Measurements from ENCODE around the gene CHMP4A. TPM values are rescaled to one million over a fixed set of nuclear protein-coding genes. Genes with fewer than 3 reads are reported as not detected.

Gene CHMP4A
- total RNA-seq, 1 experiment from 2014 or later = 54.1 TPM

DNA sequence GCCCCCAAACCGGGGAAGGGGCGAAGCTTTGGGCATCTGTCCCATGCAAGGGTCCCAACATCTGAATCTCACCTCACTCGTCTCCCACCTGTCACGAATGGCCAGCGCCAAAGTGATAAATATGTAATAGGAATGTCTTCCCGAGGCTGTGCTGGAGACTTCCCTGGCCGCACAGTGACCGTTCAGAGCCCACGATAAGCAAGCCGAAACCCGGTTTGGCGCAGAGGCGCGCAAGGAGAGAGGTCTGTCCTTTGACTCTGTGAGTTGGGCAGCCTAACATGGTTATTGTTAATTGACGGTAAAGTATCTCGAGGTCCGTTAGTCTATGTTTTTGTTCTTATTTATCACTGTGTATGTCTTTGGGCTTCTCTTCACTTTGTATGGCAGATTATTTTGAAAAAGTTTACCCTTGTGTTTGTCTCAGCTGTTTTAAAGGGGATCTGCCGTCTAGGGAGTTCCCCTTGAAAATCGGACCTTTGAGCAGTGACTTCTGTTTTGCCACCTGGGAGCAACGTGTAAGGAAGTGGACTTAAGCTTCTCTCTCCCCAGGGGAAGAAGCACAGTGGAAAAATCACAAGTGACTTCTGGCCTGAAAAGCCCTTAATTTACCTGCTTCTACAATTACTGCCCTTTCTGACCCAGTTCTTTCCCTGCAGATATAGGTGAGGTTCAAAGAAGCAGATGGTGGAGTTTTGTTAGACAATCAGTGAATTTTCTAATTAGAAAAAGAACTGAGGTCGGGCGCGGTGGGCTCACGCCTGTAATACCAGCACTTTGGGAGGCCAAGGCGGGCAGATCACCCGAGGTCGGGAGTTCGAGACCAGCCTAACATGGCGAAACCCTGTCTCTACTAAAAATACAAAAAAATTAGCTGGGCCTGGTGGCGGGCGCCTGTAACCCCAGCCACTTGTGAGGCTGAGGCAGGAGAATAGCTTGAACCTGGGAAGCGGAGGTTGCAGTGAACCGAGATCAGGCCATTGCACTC lies 16.9 kb downstream of the CHMP4A start:
- DNase-seq (ENCODE audit: low read depth) = peak; percentile 20

DNA sequence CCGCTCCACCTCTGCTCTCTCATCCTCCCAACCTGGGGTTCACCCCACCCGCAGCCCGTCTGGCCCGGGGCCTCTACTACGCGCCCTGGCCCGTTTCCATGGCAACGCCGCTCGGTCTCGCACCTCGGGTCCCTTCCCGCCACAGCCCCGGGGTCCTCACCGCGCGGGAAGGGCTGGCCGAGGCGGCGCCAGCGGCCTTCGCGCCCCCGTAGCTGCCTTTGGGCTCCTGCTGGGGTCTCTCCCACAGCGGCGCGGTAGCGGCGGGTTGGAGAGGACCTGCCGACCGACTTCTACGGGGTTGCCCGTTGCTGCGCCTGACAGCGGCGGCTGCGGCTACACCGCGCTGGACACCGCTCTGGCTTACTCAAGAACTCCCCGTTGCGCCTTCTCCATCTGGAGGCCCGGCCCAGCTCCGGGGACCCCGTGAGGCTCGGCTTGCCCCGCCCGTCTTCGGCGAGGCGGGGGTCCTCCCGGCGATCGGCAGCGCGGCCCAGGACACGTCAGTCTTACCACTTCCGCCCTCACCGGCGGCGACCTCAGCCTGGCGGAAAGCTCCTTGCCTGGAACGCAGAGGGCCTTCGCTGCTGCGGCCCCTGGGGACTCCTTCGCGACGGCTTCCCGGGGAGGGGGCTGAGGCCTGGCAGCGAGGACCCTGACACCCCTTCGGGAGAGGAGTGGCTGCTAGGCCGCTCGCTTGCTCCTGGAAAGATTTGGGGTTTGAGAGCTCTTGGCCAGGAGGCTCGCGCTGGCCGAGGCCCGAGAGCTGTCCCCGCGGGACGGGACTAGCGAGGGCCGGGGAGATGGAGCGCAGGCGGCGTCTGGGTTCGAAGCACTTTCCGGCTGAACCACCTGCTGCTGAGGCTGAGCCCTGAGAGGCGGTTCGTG lies 17.9 kb downstream of the CHMP4A start, which contains the start of gene TM9SF1:
TSS of gene TM9SF1 (minus strand) at position 256 of the 885 bp plus-strand sequence. CDS start 422 bp downstream, outside the sequence.
- DNase-seq (ENCODE audit: low read depth) = peak; percentile 84

DNA sequence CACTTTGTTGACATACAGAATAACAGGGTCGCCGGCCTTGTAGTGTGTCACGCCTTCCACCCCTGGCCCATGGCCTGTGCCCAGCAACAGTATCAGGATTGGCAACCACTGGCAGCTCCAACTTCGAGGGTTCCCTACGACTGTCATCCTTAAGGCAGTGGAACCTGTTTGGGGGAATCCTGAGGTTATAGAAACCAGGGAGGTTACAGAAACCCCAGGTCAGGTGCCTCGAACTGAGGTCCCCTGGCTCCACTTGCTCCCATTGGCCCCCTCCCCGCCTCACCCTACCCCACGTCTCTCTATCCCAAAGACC lies 18.5 kb downstream of the CHMP4A start:
- DNase-seq (ENCODE audit: low read depth) = no peak

DNA sequence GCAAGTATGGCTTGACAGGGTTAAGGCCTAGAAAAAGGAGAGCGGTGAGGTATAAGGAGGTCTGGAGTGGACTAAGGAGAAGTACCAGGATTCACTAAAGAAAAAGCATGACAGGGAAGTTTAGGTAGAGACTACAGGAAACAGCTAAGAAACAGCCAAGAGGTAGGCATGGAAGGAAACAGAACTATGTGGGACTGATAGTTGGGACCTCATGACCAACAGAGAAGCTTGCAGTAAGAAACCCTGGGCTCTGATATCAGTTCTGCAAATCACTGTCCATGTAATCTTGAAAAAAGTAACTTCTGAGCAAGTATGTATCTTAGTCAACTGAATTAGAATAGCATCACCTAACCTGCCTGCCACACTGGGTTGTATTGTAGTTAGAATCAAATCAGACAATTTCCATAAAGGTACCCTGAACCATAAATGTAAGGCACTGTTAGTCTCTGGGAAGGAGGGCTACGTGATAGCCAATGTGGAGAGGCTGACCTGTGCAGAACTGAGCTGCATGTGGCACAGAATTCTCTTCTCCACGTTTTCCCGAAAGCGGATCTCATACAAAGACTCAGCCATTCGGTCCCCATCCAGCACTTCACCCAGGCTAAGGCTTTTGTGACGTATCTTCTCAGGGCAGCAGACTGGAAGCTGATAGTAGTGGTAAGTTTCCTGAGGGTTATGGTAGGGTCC lies 19.0 kb downstream of the CHMP4A start:
- no peak for DNase-seq (ENCODE audit: low read depth)

DNA sequence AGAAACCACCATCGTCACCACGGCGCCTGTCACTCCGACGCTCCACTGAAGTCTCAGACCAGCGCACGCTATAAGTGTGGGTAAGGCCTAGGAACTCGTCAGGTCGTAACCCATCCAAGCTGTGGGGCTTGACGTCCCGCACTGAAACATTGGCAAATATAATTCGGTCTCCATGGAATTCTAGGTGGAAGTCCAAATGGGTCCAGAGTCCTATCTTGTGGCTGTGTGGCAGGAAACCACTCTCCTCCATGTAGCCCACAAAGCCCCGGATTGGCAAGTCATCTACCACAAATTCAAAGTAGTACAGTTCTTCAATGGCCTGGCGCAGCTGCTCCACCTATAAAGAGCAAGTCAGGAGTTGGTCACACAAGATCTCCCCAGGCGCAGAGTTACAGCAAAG lies 20.4 kb downstream of the CHMP4A start:
- DNase-seq (ENCODE audit: low read depth) = no peak

DNA sequence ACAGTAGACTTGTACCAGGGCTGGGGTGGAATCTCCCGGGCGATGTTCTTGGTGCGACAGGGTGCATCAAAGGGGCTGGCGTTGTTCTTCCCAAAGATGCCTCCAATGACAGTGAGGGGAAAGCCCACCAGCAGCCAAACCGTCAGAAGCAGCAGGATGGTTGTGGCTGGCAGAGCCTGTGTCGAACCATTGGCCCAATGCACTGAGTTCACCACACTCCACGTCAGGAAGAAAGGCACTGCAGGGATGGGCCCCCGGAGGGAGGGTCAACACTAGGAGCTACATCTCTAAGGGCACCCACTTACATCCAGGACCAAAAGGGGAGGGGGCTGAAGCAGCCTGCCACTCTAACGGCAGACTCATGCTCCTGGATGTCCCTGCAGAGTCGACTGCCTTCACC lies 22.9 kb downstream of the CHMP4A start:
- DNase-seq (ENCODE audit: low read depth) = no peak

DNA sequence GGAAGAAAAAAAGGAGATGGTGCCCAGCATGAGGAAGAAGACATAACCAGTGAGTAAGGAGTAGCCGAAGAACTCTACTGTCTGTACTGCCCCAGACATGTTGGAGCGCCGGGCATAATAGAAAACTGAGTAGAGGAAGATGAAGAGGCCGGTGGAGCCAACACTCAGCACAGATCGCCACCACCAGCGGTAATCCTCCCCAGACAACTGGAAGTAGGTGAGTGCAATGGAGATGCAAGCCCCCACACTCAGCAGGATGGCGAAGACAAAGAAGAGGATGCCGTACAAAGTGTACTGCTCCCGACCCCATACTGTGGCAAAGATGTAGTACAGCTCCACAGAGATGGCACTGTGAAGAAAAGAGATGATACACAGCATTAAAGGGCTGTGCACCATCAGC lies 23.8 kb downstream of the CHMP4A start:
- no peak for DNase-seq (ENCODE audit: low read depth)

DNA sequence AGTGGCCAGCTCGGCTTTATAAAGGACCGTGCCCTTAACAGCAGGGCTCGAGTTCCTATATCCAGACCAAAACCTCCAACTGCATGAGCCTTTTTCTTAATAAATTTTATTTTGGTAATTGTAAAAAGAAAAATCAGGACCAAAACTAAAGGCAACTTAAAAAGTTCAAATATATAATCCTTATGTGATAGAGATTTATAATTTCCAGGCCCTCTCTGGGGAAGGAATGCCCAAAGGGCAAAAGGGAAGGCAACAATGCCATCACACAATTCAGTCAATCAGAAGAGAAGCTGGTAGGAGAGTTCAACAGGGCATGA lies 24.3 kb downstream of the CHMP4A start:
- no peak for DNase-seq (ENCODE audit: low read depth)

DNA sequence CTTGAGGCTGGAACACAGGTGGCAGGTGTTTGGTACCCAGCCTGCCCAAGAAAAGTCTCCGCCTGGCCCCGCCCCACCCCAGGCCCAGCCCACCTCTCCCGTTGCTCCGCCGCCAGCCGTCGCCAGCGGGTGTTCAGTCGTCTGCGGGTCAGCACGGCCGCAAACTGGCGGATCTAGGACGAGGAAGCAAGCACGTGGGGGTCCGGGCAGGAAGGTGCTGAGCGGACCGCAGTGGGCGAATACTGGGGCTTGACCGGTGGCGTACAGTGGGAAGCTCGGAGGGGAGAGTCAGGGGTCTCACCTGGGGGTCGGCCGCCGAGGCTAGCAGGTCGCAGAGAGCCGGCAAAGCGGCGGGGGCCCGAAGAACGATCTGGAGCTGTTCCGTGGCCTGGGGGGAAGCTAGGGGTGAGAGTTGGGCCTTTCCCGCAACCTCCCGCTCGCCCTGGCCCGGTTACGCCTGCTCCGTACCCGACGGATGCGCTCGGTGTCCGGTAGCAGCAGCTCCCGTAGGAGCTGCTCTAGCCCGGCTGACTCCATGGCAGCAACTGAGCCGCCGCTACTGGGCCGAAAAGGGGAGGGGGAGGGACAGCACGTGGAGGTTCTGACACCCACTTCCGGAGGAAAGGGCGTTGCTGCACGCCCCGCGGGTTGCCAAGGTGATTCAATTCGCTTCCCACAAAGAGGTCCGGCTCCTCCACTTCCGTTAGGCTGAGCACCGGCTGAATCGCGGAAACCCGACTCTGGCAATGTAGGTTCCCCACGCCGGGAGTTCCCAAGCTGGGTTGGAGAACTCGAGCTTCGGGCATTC lies 24.8 kb downstream of the CHMP4A start, which contains the start of gene IPO4:
TSS of gene IPO4 (minus strand) at position 566 of the 808 bp plus-strand sequence. CDS start at position 537, 29 bp downstream.
- DNase-seq (ENCODE audit: low read depth) = peak; percentile 96

DNA sequence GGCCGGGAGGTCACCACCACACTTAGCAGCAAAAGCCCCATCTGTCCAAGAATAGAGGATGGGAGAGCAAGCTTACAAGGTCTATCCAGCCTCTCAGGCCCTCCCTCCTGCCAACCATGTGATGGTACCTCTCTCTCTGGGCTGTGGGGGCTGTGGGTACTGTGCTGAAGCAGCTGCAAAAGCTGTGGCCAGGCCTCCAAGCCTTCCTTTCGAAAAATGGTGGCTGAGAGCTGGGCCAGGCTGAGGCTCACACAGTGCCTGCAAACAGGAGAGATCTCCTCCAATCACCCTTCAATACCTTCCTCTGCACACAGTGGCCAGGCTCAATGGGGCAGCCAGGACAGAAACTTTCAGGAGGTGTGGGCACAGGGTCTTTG lies 25.8 kb downstream of the CHMP4A start:
- DNase-seq (ENCODE audit: low read depth) = no peak

DNA sequence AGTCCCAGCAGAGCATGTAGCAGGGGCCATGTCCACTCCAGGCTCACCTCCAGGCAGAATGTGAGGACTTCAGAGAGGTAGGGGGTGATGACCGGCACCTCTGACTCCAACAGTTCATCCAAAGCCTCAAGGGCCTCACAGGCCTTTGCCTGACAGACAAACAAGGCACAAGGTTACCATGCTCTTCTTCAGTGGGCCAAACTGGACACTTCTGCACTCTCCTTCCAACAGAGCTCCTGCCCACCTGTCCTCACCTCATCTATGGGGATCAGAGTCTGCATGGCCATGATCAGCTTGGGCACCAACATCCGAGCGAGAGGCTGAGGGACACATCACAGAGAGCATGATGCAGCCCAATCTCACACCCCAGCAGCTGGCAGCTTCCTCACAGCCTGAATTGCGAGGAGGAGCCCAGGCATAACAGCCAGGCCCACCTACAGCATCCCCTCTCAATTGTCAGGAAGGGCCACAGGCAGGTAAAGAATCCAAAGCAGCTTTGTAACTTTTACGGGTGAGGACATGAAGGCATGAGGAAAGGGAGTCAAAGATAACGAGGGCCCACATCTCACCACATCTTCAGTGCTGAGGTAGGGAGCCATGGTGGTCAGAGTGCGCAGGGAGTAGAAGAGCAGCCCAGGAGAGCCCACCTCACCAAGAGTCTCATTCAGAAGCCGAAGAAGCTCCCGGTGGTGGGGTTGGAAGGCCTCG lies 26.3 kb downstream of the CHMP4A start:
- DNase-seq (ENCODE audit: low read depth) = no peak

DNA sequence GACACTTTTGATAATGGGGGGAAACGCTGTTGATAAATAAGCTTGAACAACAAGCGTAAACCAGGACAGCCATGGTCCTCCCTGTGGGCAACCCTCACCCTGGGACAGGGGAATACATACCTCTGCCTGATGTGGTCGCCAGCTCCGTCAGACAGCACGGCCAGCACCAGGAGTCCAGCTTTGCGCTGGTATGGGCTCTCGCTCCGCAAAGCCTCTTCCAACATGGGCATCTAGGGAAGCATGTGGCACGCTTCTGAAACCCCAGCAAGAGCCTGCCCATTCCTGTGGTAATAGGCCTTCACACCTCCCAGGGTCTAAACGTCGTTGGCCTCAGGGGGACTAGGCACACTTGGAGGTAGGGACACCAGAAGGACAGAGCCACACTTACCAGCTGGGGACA lies 27.5 kb downstream of the CHMP4A start:
- no peak for DNase-seq (ENCODE audit: low read depth)

DNA sequence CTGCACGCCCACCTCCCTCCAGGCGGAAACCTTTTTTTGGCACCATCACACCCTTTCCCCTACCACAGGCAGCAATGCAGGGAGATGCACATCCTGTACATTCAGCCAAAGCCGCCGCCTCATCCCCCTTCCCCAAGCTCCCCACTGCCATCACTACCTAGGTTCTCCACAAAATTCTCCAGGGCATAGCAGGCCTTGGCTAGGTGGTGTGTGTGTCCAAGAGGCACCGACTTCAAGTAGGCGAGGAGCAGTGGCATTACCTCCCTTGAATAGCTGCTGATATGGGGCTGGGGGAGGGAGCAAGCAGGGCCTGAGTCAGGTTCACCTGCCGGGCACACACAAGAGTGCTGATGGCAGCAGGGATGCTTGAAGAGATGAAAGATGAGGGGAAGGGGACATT lies 28.3 kb downstream of the CHMP4A start:
- DNase-seq (ENCODE audit: low read depth) = no peak

DNA sequence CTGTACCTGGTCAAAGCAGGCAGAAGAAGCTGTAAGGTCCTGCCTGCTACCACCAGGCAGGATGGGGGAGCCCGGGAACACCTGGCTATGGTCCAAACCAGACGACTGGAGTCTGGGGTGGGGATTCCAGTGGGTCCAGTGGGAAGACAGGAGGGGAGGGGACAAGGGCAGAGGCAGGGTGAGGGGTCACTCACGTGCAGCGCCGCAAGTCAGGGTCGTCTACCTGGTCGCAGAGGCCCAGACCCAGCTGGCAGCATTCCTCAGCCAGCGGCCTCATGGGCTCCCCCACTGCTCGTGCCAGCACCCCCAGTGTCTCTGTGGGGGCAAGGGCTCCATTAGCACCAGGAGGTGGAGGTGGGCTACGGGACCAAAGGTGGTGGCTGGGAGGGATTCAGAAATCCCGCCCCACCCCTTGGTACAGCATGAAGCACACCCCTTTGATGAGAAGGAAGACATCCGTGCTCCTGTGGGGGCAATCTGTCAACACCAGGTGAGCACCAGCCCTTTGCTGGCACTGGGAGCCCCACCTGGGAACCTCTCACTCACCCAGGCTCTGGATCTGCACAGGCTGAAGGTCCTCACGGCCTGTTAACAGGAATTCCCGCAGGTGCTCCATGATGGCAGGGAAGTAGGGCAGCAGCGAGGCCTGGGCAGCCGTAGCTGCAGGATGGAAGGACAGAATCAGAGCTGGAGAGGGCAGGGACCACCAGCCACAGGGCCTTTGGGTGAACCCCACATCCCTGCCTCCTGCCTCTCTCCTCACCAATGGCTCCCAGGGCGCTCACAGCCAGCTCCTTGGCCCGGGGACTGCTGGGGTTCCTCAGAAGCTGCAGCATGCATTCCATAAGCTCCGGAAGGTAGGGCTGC lies 29.0 kb downstream of the CHMP4A start:
- DNase-seq (ENCODE audit: low read depth) = no peak

DNA sequence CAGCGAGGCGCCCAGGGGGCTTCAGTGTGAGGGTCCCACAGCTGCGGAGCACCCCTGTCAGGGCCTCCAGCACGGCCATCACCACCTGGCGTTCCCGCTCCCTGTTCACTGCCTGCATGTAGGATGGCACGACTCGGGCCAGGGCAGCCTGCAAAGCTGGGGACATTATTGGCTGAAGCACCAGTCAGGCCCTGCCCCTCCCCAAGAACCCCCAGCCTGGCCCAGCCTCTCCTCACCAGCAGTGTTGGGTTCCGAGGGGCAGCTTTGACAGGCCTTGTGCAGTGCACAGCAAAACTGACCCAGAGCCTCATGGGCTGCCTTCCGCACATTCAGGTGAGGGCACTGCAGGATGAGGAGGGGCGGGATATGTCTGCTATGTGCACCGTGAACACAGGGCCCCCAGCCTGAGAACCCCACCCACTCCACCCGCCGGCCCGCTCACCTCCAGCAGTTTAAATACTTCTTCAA lies 30.2 kb downstream of the CHMP4A start:
- DNase-seq (ENCODE audit: low read depth) = no peak

DNA sequence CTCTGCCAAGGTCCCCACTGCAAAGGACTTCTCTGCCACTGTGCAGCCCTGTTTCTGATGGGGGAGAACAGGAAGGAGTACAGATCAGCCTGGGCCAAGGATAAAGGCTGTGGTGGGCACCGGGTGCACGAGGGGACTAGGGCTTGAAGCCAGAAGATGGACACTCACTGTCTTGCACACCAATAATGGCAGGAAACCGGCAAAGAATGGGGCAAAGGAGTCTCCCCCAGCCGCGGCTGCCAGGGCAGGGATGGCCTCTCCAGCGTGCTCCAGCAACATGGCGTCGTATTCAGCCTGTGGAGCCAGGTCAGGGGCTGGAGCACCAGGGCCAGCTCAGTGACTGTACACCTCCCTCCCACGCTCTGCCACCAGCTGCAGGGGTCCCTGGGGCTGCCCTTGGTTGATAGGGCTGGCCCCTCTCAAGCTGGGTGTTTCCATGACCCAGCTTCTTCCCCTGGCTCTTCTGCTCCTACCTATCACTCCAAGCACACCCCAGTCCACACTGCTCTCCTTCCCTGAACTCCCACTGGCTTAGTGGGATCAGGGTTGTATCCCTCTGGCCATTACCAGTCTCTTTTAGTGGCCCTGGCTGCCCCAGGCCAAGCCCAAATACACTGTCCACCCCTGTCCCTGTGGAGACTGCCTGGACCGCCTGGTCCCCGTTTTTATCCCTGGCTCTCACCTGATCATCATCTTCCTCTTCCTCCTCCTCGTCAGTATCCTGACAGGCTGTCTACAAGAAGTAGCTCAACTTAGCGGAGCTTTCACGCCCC lies 31.0 kb downstream of the CHMP4A start:
- DNase-seq (ENCODE audit: low read depth) = no peak

DNA sequence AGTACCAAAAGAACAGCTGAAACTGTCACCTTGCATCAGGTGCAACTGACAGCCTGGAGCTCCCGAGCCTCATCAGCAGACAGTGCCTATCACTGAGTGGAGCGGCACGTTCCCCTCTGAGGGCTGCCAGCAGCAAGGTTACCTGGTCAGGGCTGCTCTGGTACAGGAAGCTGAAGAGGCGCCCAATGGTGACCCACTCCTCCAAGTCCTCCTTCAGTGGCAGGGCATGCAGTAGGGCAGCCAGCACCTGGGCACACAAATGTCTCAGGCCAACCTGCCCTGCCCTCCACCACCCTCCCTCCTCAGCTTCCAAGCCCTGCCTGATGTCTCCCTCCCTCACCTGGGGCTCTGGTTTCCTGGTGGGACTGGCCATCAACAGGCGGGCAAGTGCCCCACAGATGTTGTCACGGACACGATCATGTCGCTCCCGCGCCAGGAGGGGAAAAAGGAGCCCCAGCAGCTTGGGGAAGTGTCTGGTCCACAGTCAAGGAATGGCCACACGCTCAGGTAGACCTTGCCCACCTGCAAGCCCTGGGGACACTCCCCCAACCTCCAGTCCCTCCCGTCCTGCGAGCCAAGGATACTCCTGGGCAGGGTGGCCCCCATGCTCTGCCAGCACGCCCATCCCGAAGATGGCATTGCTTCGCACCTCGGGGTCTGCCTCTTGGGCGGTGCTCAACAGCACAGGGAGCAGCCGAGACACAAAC lies 31.8 kb downstream of the CHMP4A start:
- no peak for DNase-seq (ENCODE audit: low read depth)

Measured in LHCN-M2 (cell line).